ENCODE measurements around the gene THEM5.
"Not testable (repeated sequence)": the region's sequence is repeated elsewhere in the genome, so short reads cannot be mapped to it uniquely, and the experiment has no call there.

The THEM5 gene

GRCh38 chr1:151871284-151872030 is 17.9 kb upstream of the THEM5 start:
- intact Hi-C loops (cut with DNase I): no loop called here
- DNase-seq: no peak

DNA sequence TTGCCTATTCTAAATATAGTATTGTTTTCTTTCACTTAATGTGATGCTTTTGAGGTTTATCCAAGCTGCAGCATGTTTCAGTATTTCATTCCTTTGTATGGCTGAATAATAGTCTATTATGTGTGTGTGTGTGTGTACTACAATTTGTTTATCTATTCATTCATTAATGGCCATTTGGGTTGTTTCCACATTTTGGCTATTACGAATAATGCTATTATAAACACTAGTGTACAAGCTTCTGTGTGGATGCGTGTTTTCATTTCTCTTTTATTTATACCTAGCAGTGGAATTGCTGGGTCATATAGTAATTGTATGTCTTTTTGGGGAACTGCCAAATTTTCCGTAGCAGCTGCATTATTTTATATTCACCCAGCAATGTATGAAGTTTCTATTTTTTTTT is 15.0 kb upstream of the THEM5 start:
- DNase-seq: no peak
- intact Hi-C loops (cut with DNase I): no loop called here

- DNase-seq: no peak
- intact Hi-C loops (cut with DNase I): no loop called here
Measured at GRCh38 chr1:151867765-151868411, 14.4 kb upstream of the THEM5 start.

GRCh38 chr1:151867321-151867720 is 13.8 kb upstream of the THEM5 start:
- intact Hi-C loops (cut with DNase I): no loop called here
- DNase-seq: no peak

GRCh38 chr1:151864411-151864810 is 10.9 kb upstream of the THEM5 start:
- no peak for DNase-seq
- intact Hi-C loops (cut with DNase I): no loop called here

GRCh38 chr1:151862604-151863003 is 9.1 kb upstream of the THEM5 start:
- intact Hi-C loops (cut with DNase I): no loop called here
- DNase-seq: no peak

DNA sequence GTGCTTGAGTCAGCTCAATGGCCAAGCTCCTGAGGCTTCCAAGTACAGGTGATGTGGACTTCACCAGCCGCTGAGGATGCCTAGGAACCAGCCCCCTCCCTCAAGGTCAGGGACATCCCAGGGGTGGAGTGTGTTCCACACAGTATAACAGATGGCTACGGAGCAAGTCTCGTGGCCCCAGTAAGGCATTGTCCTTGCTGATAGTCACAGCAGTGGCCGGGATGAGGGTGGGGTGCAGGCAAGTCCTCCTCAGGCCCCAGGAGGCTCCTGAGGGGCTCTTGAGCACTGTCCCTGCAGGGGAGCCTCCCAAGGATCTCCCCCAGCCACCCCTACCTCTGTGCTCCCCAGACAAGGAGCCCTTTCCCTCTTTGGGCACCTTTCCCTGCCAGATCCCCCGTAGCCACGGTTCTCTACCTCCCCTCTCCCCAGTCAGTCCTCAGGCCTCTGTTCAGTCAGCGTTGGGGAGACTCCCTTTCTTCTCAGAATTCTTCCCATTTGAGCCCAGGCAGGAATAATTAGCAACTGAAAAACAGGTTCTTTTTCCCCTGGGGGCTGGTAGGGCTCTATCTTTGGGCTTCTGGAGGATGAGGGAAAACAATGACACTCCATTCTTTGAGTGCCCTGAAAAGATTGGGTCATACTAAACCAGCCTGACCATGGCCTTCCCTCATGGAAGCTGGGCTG is 7.1 kb upstream of the THEM5 start:
- DNase-seq: no peak
- intact Hi-C loops (cut with DNase I): no loop called here

DNA sequence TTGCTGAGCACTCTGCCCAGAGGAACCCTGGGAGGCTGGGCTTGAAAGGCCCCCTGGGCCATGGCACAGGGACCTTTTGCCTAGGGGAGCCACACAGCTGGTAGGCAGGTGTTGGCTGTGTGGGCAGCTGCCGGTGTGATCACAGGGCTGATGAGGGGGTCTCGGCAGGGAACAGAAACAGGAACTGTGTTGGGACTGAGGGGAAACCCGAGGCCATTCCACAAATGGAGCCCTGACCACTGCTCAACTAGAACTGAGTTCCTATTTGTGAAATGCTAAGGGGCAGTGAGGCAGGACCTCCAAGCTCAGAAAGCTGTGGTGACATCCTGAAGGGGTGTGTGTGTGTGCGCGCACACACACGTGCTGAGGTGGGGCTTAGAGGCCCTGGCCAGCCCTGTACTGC is 6.4 kb upstream of the THEM5 start:
- intact Hi-C loops (cut with DNase I): no loop called here
- peak in 1 of 10 donors; percentile 55 for DNase-seq

DNA sequence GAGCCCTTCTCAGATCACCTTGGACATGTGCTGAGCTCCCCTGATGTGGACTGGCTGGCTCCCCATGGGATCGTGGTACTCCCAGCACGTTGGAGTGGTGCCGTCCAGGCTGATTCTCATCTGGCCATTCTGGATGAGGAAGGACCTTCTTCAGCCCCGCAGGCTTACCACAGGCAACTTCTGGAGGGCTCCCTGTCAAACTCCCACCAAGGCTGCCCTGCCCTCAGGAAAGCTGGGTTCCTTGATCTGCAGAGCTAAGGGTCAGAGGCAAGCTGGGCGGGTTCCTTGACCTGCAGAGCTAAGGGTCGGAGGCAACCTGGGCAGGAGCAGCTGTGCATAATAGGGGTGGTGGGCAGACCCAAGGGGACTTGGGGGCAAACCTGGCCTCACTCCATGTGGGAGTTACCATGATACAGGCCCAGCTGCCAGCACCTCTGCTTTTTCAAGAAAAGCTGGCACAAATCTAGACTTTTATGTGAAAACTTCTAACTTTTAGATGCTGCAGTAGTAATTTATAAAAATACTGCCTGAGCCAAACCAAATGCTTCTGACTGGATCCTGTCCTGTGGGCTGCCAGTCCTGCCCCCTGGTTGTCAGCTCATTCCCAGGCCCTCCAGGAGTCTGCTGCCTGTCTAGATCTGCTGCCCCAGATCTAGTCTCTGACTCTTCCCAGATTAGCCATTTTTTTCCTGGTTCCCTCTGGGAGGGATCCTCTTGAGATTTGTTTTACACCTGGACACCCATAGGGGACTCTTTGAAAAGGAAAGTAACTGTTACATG is 5.6 kb upstream of the THEM5 start:
- intact Hi-C loops (cut with DNase I): no loop called here
- DNase-seq: peak in 1 of 10 donors; percentile 48

DNA sequence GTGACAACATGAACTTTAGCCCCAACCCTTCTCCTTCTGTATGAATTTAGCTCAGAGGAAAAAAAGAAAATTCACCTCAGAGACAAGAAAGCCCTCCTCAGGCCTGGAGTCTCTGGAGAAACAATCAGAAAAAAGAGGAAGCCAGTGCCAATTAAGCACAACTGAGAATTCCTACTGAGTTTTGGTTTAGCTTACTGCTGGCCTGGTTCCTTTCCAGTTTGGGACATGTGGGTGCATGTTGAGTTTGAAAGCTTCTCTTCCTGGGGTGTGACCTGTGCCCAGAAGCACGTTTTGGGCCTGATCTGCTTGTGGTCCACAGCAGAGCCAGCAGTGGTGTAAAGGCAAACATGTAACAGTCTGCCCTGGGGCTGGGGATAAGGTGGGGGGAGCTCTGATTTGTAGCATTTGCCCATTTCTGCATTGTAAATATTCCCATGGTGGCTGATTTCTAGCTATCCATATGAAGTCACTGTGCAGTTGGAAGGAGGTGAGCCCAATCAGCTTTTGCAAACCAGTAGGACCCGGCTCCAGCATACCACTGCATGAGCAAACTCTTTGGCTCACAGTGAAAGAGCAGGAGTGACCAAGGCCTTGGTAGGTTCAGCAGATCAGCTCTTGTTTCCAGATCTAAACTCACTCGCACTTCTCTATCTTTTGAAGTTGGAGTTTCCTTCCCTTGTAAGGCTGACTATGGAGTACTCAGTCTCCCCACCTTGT is 4.7 kb upstream of the THEM5 start:
- intact Hi-C loops (cut with DNase I): no loop called here
- no peak for DNase-seq

- DNase-seq: no peak
- intact Hi-C loops (cut with DNase I): no loop called here
Measured at GRCh38 chr1:151855933-151856332, 2.4 kb upstream of the THEM5 start.

DNA sequence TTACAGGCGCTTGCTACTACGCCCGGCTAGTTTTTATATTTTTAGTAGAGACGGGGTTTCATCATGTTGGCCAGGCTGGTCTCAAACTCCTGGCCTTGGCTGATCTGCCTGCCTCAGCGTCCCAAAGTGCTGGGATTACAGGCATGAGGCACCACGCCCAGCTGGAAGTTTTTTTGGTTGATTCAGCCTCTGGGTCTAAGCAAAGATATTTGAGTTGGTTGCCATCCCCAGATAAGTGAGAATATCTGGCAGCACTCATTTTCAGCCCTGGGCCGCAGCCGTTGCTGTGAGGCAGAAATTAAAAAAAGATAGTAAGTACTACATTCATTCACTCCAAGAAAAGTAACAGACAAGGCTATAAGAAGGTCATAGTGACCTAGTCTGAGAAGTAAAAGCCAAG is 2.0 kb upstream of the THEM5 start:
- DNase-seq; intact Hi-C loops (cut with DNase I): not testable (repeated sequence)

- peak in 1 of 10 donors; percentile 48 for DNase-seq
- intact Hi-C loops (cut with DNase I): no loop called here
Measured at GRCh38 chr1:151854658-151855057, 1.1 kb upstream of the THEM5 start.

DNA sequence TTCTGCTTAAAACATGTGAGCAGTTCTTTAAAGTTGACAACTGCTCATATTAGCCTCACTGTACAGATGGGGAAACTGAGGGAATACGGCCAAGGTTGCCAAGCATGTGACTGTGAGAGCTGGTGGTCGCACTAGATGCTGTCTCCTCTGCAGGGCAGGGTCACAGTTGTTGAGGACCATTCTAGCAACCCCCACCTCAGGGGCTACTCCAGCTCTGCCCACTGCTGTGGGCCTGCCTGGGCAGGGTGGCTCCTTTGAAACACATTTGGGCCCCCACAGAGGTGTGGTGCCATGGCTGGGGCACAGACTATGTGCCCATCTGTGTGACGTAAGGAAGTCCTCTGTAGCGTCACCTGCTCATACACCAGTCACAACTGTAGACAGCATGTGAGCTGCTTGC is 779 bp downstream of the THEM5 start:
- DNase-seq: peak in 1 of 10 donors; percentile 53
- intact Hi-C loops (cut with DNase I): no loop called here

GRCh38 chr1:151851886-151852285 is 1.6 kb downstream of the THEM5 start:
- intact Hi-C loops (cut with DNase I): no loop called here
- peak in 1 of 10 donors; percentile 69 for DNase-seq

DNA sequence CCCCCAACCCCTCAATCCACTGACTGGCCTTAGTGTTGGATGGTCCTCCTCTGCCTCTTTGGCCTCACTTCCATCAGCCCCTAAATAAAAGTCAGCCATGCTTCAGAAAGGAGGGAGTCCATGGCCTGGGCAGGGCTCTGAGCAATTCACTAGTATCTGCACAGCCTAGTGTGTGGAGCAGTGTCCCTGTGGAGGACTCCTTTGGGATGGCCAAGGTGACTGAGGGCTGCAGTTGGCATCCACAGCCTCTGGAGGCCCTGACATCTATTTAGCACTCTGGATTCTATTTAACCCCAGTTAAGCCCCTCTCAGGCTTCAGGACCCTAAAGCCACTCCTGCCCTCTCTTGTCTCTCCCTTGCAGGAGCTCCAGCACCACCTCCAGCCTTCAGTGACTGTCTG is 3.6 kb downstream of the THEM5 start:
- DNase-seq: peak in 1 of 10 donors; percentile 20
- intact Hi-C loops (cut with DNase I): no loop called here

DNA sequence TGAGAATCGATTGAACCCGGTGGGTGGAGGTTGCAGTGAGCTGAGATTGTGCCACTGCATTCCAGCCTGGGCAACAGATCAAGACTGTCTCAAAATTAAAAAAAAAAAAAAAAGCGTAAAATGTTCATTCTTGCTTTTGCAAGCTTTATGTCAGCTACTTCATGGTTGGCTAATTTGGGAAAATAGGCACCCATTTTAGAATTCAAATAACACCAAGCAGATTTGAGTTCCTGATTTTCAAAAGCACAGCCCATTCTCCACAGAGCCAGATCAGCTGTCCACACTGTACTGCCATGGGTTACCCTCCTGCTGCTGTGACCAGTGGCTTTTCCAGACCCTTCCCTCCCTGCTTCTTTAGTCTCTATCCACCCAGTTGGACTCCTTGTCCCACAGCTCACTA is 4.4 kb downstream of the THEM5 start:
- intact Hi-C loops (cut with DNase I): no loop called here

GRCh38 chr1:151847867-151848596 is 5.5 kb downstream of the THEM5 start:
- peak in 2 of 10 donors; percentile 24 to 74 for DNase-seq

More for the DNA sequence above, 4.4 kb downstream of the THEM5 start:
- DNase-seq: peak in 1 of 10 donors; percentile 24

GRCh38 chr1:151846686-151847237 is 6.8 kb downstream of the THEM5 start:
- intact Hi-C loops (cut with DNase I): no loop called here
- peak in 2 of 10 donors; percentile 28 to 36 for DNase-seq

More at GRCh38 chr1:151847867-151848596, 5.5 kb downstream of the THEM5 start:
- intact Hi-C loops (cut with DNase I): no loop called here

Data from posterior cingulate gyrus (tissue), 11 donors.